NCI-H1105 (cell line): ENCODE measurements around the gene AGAP2.

Experiments used
- DNase-seq: peaks from one replicate; lab custom pipeline; 2025; lab: John Stamatoyannopoulos, UW

AGAP2 gene

GRCh38 chr12:57735952-57736740 is 2.4 kb downstream of the AGAP2 start:
- no peak for DNase-seq

- DNase-seq = peak; percentile 14
Observed at GRCh38 chr12:57735198-57735855, 3.2 kb downstream of the AGAP2 start.

GRCh38 chr12:57734591-57734990 is 4.0 kb downstream of the AGAP2 start:
- DNase-seq = no peak

- DNase-seq = no peak
Observed at GRCh38 chr12:57733928-57734327, 4.6 kb downstream of the AGAP2 start.

- DNase-seq = no peak
Observed at GRCh38 chr12:57732726-57733593, 5.6 kb downstream of the AGAP2 start.

- DNase-seq = no peak
Observed at GRCh38 chr12:57732270-57732669, 6.3 kb downstream of the AGAP2 start.

- DNase-seq = no peak
Observed at GRCh38 chr12:57731411-57732080, 7.0 kb downstream of the AGAP2 start.

- no peak for DNase-seq
Observed at GRCh38 chr12:57730336-57731067, 8.0 kb downstream of the AGAP2 start.

- DNase-seq = no peak
Observed at GRCh38 chr12:57729321-57729844, 9.2 kb downstream of the AGAP2 start.

- DNase-seq = no peak
Observed at GRCh38 chr12:57727758-57728395, 10.7 kb downstream of the AGAP2 start.

- DNase-seq = no peak
Observed at GRCh38 chr12:57726884-57727757, 11.4 kb downstream of the AGAP2 start.

GRCh38 chr12:57726151-57726883 is 12.2 kb downstream of the AGAP2 start:
- DNase-seq = peak; percentile 62

- DNase-seq = no peak
Observed at GRCh38 chr12:57725851-57726150, 12.7 kb downstream of the AGAP2 start.

- no peak for DNase-seq
Observed at GRCh38 chr12:57724936-57725740, 13.4 kb downstream of the AGAP2 start.

GRCh38 chr12:57724003-57724935 is 14.3 kb downstream of the AGAP2 start:
- no peak for DNase-seq

- DNase-seq = no peak
Observed at GRCh38 chr12:57723630-57723962, 14.9 kb downstream of the AGAP2 start.
